Ectodermal cell (in vitro differentiated cells): Measurements from ENCODE around the gene MLC1.

Source experiments
- H3K27ac ChIP-seq: 2 replicates; pipeline ENCODE4 v1.7.0; 2013; ENCODE audit warnings: mild to moderate bottlenecking, low read depth, low read length; ENCODE audit not compliant: insufficient read depth, poor library complexity, severe bottlenecking
- H3K27me3 ChIP-seq: 2 replicates; pipeline ENCODE4 v1.7.0; 2013; ENCODE audit warnings: mild to moderate bottlenecking, low read length; ENCODE audit not compliant: insufficient read depth, control insufficient read depth, poor library complexity, severe bottlenecking
- H3K36me3 ChIP-seq: one replicate; pipeline ENCODE4 v1.7.0; 2013; ENCODE audit warnings: low read length; ENCODE audit not compliant: control insufficient read depth, insufficient read depth
- H3K4me1 ChIP-seq: one replicate; pipeline ENCODE4 v1.7.0; 2013; ENCODE audit warnings: low read length; ENCODE audit not compliant: control insufficient read depth, insufficient read depth
- H3K4me3 ChIP-seq: 2 replicates; pipeline ENCODE4 v1.7.0; 2013; ENCODE audit warnings: low read depth, low read length, control low read depth; ENCODE audit not compliant: insufficient read depth
- H3K9me3 ChIP-seq: 2 replicates; pipeline ENCODE4 v1.7.0; 2013; ENCODE audit warnings: mild to moderate bottlenecking, low read length, moderate library complexity; ENCODE audit not compliant: control insufficient read depth
- WGBS, 2 experiments: methylation state at CpG; one replicate each; pipeline ENCODE4 v1.1.7; 2013; ENCODE audit warnings: missing lambda C conversion rate in 2 of 2; 5-methylcytosine and 5-hydroxymethylcytosine counted together

The MLC1 gene

DNA sequence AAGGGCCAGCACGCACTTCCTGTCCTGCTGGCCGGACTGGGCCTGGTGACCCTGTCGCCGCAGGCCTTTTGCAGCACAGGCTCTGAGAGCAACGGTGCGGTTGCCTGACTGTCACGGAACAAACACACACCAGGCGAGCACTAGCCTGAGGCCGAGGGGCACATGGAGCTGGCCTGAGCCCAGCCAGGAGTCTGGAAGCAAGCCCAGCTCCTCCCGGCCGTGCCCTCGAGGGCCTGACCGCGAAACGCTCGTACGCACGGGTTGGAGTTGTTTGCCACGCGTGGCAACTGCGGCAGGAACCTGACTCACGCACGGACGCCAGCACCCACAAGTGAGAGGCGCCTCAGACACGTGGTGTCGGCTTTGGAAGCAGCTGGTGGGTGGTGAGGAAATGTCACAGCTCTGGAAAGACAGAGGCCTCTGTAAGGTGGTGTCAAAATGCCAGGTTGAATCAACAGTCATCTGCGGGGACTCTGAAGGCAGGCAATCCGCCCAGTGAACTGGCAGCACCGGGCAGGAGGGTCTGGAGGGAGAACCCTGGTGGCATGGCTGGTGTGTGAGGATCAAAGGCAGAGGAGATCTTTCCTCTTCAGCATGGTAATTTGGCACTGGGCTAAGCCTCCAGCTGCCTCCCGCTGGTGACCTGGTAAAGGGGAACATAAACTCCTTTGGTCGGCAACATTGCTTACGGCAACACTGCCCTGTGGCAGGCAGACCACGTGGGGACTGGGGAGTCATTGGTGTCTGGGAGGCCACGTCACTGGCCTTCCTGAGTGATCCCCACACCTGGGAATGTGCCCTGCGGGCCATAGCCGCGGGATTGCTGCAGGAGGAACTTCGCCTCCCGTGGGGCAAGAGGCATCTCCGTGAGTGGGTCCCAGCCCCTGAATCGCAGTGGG lies 57.3 kb downstream of the MLC1 start:
- Histone ChIP-seq H3K4me1 (no peaks in the 10 kb centered on the region), H3K9me3 (no peaks in the 10 kb centered on the region), H3K4me3 (no peak overlapping the region), H3K36me3 (no peaks in the 10 kb centered on the region), H3K27ac (no peak overlapping the region), H3K27me3 (peaks cover 19% of the 10 kb centered on the region)
- WGBS, 2 experiments: 90 to 91% methylated on average over 42 of the region's 42 CpGs

DNA sequence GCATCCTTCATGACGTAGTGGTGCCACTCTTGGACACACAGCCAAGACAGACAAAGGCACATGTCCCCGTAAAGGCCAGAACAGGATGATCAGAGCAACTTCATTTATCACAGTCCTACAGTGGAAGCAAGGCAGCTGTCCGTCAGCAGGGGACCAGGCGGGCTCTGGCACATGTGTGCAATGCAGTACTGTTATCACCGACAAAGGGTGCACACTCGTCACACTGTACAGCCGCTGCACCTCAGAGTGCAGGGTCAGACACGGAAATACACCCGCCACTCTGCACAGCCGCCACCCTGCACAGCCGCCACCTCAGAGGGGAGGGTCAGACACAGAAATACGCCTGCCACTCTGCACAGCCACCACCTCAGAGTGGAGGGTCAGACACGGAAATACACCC lies 59.2 kb downstream of the MLC1 start:
- H3K4me3 ChIP-seq: no peak overlapping the region
- H3K27ac ChIP-seq: no peak overlapping the region
- WGBS, 2 experiments: 93% methylated on average over 12 of the region's 13 CpGs
- H3K27me3 ChIP-seq: peaks cover 18% of the 10 kb centered on the region
- H3K4me1 ChIP-seq: no peaks in the 10 kb centered on the region
- H3K9me3 ChIP-seq: no peaks in the 10 kb centered on the region
- H3K36me3 ChIP-seq: no peaks in the 10 kb centered on the region

DNA sequence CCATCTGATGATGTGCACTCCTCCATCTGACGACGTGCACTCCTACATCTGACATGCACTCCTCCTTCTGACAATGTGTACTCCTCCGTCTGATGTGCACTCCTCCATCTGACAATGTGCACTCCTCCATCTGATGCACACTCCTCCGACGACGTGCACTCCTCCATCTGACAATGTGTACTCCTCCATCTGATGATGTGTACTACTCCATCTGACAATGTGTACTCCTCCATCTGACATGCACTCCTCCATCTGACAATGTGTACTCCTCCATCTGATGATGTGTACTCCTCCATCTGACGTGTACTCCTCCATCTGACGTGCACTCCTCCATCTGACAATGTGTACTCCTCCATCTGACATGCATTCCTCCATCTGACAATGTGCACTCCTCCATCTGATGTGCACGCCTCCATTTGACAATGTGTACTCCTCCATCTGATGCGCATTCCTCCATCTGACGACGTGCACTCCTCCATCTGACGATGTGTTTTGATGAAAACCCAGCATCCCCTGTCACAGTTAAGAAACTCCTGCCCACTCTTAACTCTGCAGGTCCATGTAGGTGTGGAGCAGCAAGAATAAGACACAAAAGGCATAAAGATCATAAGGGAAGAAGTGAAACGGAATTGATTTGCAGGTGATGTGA lies 62.9 kb downstream of the MLC1 start:
- Histone ChIP-seq H3K4me1 (no peaks in the 10 kb centered on the region), H3K27ac (no peak overlapping the region), H3K4me3 (no peak overlapping the region), H3K27me3 (peaks cover 17% of the 10 kb centered on the region), H3K36me3 (no peaks in the 10 kb centered on the region), H3K9me3 (no peaks in the 10 kb centered on the region)
- WGBS, 2 experiments: 77 to 79% methylated on average over 14 of the region's 14 CpGs

DNA sequence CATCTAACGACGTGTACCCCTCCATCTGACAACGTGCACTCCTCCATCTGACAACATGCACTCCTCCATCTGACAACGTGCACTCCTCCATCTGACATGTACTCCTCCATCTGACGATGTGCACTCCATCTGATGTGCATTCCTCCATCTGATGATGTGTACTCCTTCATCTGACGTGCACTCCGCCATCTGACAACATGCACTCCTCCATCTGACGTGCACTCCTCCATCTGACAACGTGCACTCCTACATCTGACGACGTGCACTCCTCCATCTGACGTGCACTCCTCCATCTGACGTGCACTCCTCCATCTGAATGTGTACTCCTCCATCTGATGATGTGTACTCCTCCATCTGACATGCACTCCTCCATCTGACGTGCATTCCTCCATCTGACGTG lies 64.6 kb downstream of the MLC1 start:
- no peaks in the 10 kb centered on the region for H3K4me1 ChIP-seq
- 91 to 92% methylated on average over 15 of the region's 15 CpGs for WGBS, 2 experiments
- peaks cover 34% of the 10 kb centered on the region for H3K27me3 ChIP-seq
- no peak overlapping the region for H3K27ac ChIP-seq
- H3K36me3 ChIP-seq: no peaks in the 10 kb centered on the region
- no peak overlapping the region for H3K4me3 ChIP-seq
- H3K9me3 ChIP-seq: no peaks in the 10 kb centered on the region

DNA sequence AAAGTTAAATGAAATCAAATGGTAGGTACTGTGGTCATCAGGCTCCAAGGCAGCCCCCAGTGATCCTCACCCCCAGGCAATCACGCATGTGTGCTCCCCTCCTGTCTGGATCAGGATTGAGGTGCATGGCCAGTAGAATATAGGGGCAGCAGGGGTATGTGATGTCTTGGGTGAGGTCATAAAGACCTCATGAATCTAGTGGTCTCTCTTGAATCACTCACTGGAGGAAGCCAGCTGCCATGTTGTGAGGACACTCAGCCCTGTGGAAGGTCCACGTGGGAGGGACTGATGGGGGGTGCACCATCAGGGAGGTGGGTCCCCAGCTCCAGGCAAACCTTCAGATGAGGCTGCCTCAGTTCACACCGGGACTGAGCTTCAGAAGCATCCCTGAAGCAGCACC lies 65.9 kb downstream of the MLC1 start:
- H3K27ac ChIP-seq: no peak overlapping the region
- H3K4me3 ChIP-seq: no peak overlapping the region
- H3K27me3 ChIP-seq: peaks cover 47% of the 10 kb centered on the region
- H3K9me3 ChIP-seq: no peaks in the 10 kb centered on the region
- WGBS, 2 experiments: 59 to 62% methylated on average over 3 of the region's 3 CpGs
- H3K4me1 ChIP-seq: peaks cover 6% of the 10 kb centered on the region
- no peaks in the 10 kb centered on the region for H3K36me3 ChIP-seq

DNA sequence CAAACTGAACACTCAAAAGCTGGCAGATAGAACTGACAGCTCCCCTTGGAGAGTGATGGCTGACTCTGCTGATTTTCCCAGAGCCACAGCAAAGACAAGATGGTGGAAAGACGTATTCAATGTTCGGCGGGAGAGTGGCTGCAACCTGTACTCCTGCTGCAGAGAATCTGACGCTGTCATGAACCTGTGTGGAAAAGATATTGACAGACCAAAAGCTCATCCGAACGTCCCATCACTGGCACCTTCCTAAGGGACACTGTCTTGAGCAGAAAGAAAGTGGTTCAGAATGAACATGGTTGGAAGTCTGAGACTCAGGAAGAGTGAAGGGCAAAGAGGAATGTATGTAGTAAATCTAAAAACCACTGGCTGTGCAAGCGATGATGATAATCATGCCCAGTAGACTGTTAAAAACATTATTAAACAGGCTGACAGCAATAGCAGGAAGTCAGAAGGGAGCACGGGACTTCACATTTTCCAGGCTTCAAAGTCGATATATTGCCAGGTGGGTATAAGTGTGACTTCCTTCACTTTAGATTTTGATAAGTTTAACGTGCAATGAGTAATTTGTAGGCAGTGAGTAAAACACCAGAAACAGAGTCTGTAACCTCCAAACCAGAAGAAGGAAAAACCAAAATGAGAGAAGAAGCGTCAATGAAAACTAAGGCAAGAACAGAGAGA lies 66.5 kb downstream of the MLC1 start:
- Histone ChIP-seq H3K36me3 (no peaks in the 10 kb centered on the region), H3K4me3 (no peak overlapping the region), H3K9me3 (no peaks in the 10 kb centered on the region), H3K27me3 (peaks cover 53% of the 10 kb centered on the region), H3K27ac (no peak overlapping the region), H3K4me1 (peaks cover 10% of the 10 kb centered on the region)
- 86 to 92% methylated on average over 11 of the region's 11 CpGs for WGBS, 2 experiments

DNA sequence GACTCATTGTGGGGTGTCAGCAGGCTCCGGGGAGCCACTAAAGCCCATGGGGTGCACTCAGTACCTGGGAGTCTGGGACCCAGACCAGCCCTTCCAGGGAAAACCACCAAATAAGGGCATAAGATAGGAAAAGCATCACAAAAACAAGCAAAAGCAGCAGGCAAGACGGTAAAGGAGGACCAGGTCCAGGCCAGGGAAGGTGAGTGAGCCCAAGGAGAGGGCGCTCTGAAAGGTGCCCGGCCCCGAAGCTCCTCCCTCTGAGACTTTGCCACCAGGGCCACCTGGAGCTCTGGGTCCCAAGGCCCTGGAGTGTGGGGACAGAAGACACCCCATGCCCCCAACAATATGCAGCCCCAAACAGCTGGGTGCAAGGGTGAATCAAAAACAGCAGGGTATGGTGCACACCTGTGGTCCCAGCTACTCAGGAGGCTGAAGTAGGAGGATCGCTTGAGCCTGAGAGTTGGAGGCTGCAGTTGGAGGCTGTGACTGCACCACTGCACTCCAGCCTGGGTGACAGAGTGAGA lies 67.5 kb downstream of the MLC1 start:
- peaks cover 10% of the 10 kb centered on the region for H3K4me1 ChIP-seq
- no peaks in the 10 kb centered on the region for H3K36me3 ChIP-seq
- peaks cover 63% of the 10 kb centered on the region for H3K27me3 ChIP-seq
- no peak overlapping the region for H3K27ac ChIP-seq
- 84 to 87% methylated on average over 6 of the region's 6 CpGs for WGBS, 2 experiments
- H3K4me3 ChIP-seq: no peak overlapping the region
- H3K9me3 ChIP-seq: no peaks in the 10 kb centered on the region

DNA sequence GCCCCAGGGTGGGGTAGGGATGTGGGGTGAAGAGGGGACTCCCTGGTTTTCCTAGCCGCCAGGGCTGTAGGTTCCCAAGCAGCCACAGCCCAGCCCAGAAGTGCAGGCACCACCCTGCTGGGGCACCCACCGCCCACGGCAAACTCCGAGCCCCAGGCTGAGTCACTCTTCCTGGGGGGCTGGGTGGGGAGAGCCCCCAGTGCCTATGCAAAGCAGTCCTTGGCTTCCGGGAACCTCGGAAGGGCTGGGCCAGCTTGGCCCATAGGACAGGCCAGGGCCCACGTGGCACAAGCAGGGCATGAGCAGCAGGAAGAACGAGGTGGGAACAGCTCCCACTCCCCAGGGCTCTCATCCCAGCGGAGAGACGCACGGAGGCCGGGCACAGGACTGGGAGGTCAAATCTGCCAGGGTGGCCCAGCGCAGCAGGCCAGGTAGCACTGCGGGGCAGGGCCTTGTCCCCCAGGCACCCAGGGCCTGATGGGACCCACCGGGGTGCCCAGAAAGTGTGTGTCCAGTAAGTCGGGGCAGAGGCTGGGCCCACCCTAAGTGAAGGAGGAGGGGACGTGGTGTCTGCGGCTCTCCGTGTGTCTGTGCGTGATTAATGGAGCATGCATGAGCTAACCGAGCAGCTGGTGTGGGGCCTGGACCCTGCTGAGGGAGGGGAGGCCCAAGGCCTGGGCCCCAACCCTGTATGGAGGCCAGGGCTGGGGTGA lies 68.1 kb downstream of the MLC1 start:
- WGBS, 2 experiments: 88 to 89% methylated on average over 21 of the region's 21 CpGs
- Histone ChIP-seq H3K4me3 (no peak overlapping the region), H3K36me3 (no peaks in the 10 kb centered on the region), H3K4me1 (peaks cover 10% of the 10 kb centered on the region), H3K27me3 (peaks cover 69% of the 10 kb centered on the region), H3K9me3 (no peaks in the 10 kb centered on the region), H3K27ac (no peak overlapping the region)

DNA sequence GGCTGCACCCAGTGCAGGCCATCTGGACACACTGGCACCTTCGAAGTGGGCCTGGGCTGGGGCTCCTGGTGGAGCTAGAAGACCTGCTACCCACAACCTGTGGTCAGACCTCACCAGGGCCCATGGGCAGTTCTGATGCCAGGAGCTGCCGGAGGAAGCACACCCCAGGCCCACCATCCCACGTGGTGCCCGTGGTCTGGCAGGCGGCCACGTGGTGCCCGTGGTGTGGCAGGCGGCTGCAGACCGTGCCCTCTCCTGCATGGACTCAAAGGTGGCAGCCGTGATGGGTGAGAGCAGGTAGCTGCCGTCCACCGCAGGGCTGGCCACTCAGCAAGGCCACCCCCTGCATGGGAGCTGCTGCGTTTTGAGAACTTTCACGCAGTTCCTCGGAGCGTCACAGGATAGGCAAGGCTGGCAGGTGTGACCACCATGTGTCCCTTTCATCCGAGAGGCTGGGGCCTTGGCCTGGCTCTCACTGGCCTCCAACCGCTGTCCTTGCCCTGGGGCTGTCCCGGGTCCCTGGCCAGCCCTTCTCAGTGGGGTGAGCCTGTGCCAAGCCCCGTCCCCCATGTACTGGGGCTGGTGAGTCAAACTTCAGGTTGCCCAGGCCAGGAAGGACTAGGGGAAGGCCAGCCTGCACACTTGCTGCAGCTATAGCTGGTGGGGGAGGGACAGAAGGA lies 68.8 kb downstream of the MLC1 start:
- WGBS, 2 experiments: 93% methylated on average over 20 of the region's 20 CpGs
- Histone ChIP-seq H3K9me3 (no peaks in the 10 kb centered on the region), H3K27me3 (peaks cover 76% of the 10 kb centered on the region), H3K36me3 (no peaks in the 10 kb centered on the region), H3K4me3 (no peak overlapping the region), H3K27ac (no peak overlapping the region), H3K4me1 (peaks cover 10% of the 10 kb centered on the region)
